Memory B cell (primary cell): ENCODE results near the gene TRERF1.
"Not testable (repeated sequence)": the region's sequence is repeated elsewhere in the genome, so short reads cannot be mapped to it uniquely, and the experiment has no call there.

Experiments used
- ATAC-seq: fragments of 150-1000 bp; cut with Tn5 transposase; 2 replicates; pipeline ENCODE4 v1.10.0; 2021; ENCODE audit warnings: low read depth, mild to moderate bottlenecking, moderate library complexity
- DNase-seq, 2 donors: peaks; one replicate each; pipeline ENCODE4 v3.0.0; 2022; ENCODE audit warnings: low spot score in 2 of 2
- H3K27ac Mint-ChIP-seq: one replicate; pipeline ENCODE4 v1.8.0; 2022; ENCODE audit warnings: mild to moderate bottlenecking, moderate library complexity, mixed read lengths
- H3K27me3 Mint-ChIP-seq: one replicate; pipeline ENCODE4 v1.8.0; 2022; ENCODE audit warnings: mixed read lengths
- H3K36me3 Mint-ChIP-seq: one replicate; pipeline ENCODE4 v1.8.0; 2022; ENCODE audit warnings: mild to moderate bottlenecking, mixed read lengths
- H3K4me1 Mint-ChIP-seq: one replicate; pipeline ENCODE4 v1.8.0; 2022; ENCODE audit warnings: mixed read lengths
- H3K4me3 Mint-ChIP-seq: one replicate; pipeline ENCODE4 v1.8.0; 2022; ENCODE audit warnings: mild to moderate bottlenecking, moderate library complexity, mixed read lengths
- H3K9me3 Mint-ChIP-seq: one replicate; pipeline ENCODE4 v1.8.0; 2022; ENCODE audit warnings: mixed read lengths

Gene TRERF1

GRCh38 chr6:42451333-42452170, at the start of gene TRERF1:
Gene TRERF1 (minus strand): TSS chr6:42451926. CDS start chr6:42269590, 182,336 bp downstream.
- no peaks in the 10 kb centered on the region for H3K9me3 Mint-ChIP-seq
- H3K27me3 Mint-ChIP-seq, result peaks cover 4% of the 10 kb centered on the region
- peaks cover 21% of the 10 kb centered on the region for H3K4me1 Mint-ChIP-seq
- ATAC-seq (peak; percentile 53), DNase-seq (peak; percentile 27)
- H3K36me3 Mint-ChIP-seq, result no peaks in the 10 kb centered on the region
- H3K27ac Mint-ChIP-seq, result peak within 1 kb of the TSS; percentile 35
- H3K4me3 Mint-ChIP-seq, result peak within 1 kb of the TSS; percentile 96

- peaks cover 4% of the 10 kb centered on the region for H3K4me1 Mint-ChIP-seq
- DNase-seq (no peak), ATAC-seq (no peak)
- H3K27ac Mint-ChIP-seq, result no peak overlapping the region
- H3K36me3 Mint-ChIP-seq, result no peaks in the 10 kb centered on the region
- H3K27me3 Mint-ChIP-seq, result peaks cover 2% of the 10 kb centered on the region
- H3K9me3 Mint-ChIP-seq, result peaks cover 10% of the 10 kb centered on the region
- no peak overlapping the region for H3K4me3 Mint-ChIP-seq
These were observed 46.9 kb upstream of the TRERF1 start for GRCh38 chr6:42498473-42499128.

GRCh38 chr6:42493914-42494539, 42.3 kb upstream of the TRERF1 start:
- no peak overlapping the region for H3K27ac Mint-ChIP-seq
- DNase-seq (no peak), ATAC-seq (no peak)
- H3K27me3 Mint-ChIP-seq, result peaks cover 2% of the 10 kb centered on the region
- H3K4me3 Mint-ChIP-seq, result no peak overlapping the region
- H3K9me3 Mint-ChIP-seq, result peaks cover 9% of the 10 kb centered on the region
- no peaks in the 10 kb centered on the region for H3K4me1 Mint-ChIP-seq
- H3K36me3 Mint-ChIP-seq, result no peaks in the 10 kb centered on the region

GRCh38 chr6:42488129-42488528, 36.4 kb upstream of the TRERF1 start:
- no peaks in the 10 kb centered on the region for H3K4me1 Mint-ChIP-seq

GRCh38 chr6:42484261-42484660, 32.5 kb upstream of the TRERF1 start:
- Mint-ChIP-seq H3K27ac (no peak overlapping the region), H3K4me1 (no peaks in the 10 kb centered on the region), H3K4me3 (no peak overlapping the region), H3K27me3 (no peaks in the 10 kb centered on the region), H3K36me3 (no peaks in the 10 kb centered on the region), H3K9me3 (no peaks in the 10 kb centered on the region)
- DNase-seq (no peak), ATAC-seq (no peak)

More at GRCh38 chr6:42488129-42488528, 36.4 kb upstream of the TRERF1 start:
- DNase-seq, result no peak
- H3K4me3 Mint-ChIP-seq, result no peak overlapping the region
- H3K36me3 Mint-ChIP-seq, result no peaks in the 10 kb centered on the region
- no peaks in the 10 kb centered on the region for H3K27me3 Mint-ChIP-seq
- ATAC-seq, result no peak
- no peak overlapping the region for H3K27ac Mint-ChIP-seq
- no peaks in the 10 kb centered on the region for H3K9me3 Mint-ChIP-seq

- ATAC-seq (no peak), DNase-seq (no peak)
- no peak overlapping the region for H3K27ac Mint-ChIP-seq
- no peaks in the 10 kb centered on the region for H3K27me3 Mint-ChIP-seq
- H3K4me1 Mint-ChIP-seq, result no peaks in the 10 kb centered on the region
- no peak overlapping the region for H3K4me3 Mint-ChIP-seq
- H3K9me3 Mint-ChIP-seq, result no peaks in the 10 kb centered on the region
- no peaks in the 10 kb centered on the region for H3K36me3 Mint-ChIP-seq
These were observed 30.4 kb upstream of the TRERF1 start for GRCh38 chr6:42482174-42482573.

GRCh38 chr6:42471714-42472113, 20.0 kb upstream of the TRERF1 start:
- DNase-seq (no peak), ATAC-seq (no peak)
- Mint-ChIP-seq H3K9me3 (peaks cover 14% of the 10 kb centered on the region), H3K4me1 (no peaks in the 10 kb centered on the region), H3K27ac (no peak overlapping the region), H3K27me3 (peaks cover 7% of the 10 kb centered on the region), H3K4me3 (no peak overlapping the region), H3K36me3 (peaks cover 7% of the 10 kb centered on the region)

- DNase-seq (no peak), ATAC-seq (no peak)
- no peak overlapping the region for H3K4me3 Mint-ChIP-seq
- H3K27me3 Mint-ChIP-seq, result peaks cover 7% of the 10 kb centered on the region
- peaks cover 7% of the 10 kb centered on the region for H3K36me3 Mint-ChIP-seq
- H3K27ac Mint-ChIP-seq, result no peak overlapping the region
- H3K9me3 Mint-ChIP-seq, result peaks cover 14% of the 10 kb centered on the region
- H3K4me1 Mint-ChIP-seq, result no peaks in the 10 kb centered on the region
These were observed 19.4 kb upstream of the TRERF1 start for GRCh38 chr6:42471142-42471541.

GRCh38 chr6:42468273-42468672, 16.5 kb upstream of the TRERF1 start:
- Mint-ChIP-seq H3K27me3 (peaks cover 8% of the 10 kb centered on the region), H3K4me3 (no peak overlapping the region), H3K27ac (no peak overlapping the region), H3K36me3 (peaks cover 7% of the 10 kb centered on the region), H3K4me1 (no peaks in the 10 kb centered on the region), H3K9me3 (peaks cover 16% of the 10 kb centered on the region)
- ATAC-seq, result no peak
- no peak for DNase-seq

GRCh38 chr6:42467651-42468050, 15.9 kb upstream of the TRERF1 start:
- Mint-ChIP-seq H3K27me3 (peaks cover 8% of the 10 kb centered on the region), H3K4me1 (no peaks in the 10 kb centered on the region), H3K4me3 (no peak overlapping the region), H3K9me3 (peaks cover 16% of the 10 kb centered on the region), H3K27ac (no peak overlapping the region), H3K36me3 (peaks cover 7% of the 10 kb centered on the region)
- ATAC-seq (no peak), DNase-seq (no peak)

- H3K4me3 Mint-ChIP-seq, H3K4me1 Mint-ChIP-seq, H3K27ac Mint-ChIP-seq, H3K36me3 Mint-ChIP-seq, H3K27me3 Mint-ChIP-seq, ATAC-seq, DNase-seq: not testable (repeated sequence)
- peaks cover 16% of the 10 kb centered on the region for H3K9me3 Mint-ChIP-seq
These were observed 14.7 kb upstream of the TRERF1 start for GRCh38 chr6:42466470-42466869.

GRCh38 chr6:42462474-42462972, 10.8 kb upstream of the TRERF1 start:
- peaks cover 2% of the 10 kb centered on the region for H3K27me3 Mint-ChIP-seq
- H3K27ac Mint-ChIP-seq, result no peak overlapping the region
- H3K4me1 Mint-ChIP-seq, result no peaks in the 10 kb centered on the region
- H3K36me3 Mint-ChIP-seq, result no peaks in the 10 kb centered on the region
- H3K9me3 Mint-ChIP-seq, result peaks cover 2% of the 10 kb centered on the region
- ATAC-seq (no peak), DNase-seq (no peak)
- no peak overlapping the region for H3K4me3 Mint-ChIP-seq

GRCh38 chr6:42460883-42461282, 9.2 kb upstream of the TRERF1 start:
- no peak for ATAC-seq
- Mint-ChIP-seq H3K4me1 (no peaks in the 10 kb centered on the region), H3K27me3 (peaks cover 2% of the 10 kb centered on the region), H3K9me3 (peaks cover 2% of the 10 kb centered on the region), H3K36me3 (no peaks in the 10 kb centered on the region), H3K27ac (no peak overlapping the region), H3K4me3 (no peak overlapping the region)
- no peak for DNase-seq

GRCh38 chr6:42459888-42460287, 8.2 kb upstream of the TRERF1 start:
- ATAC-seq, result no peak
- H3K4me1 Mint-ChIP-seq, result no peaks in the 10 kb centered on the region
- DNase-seq, result no peak
- no peak overlapping the region for H3K4me3 Mint-ChIP-seq
- H3K27ac Mint-ChIP-seq, result no peak overlapping the region
- H3K27me3 Mint-ChIP-seq, result no peaks in the 10 kb centered on the region
- no peaks in the 10 kb centered on the region for H3K9me3 Mint-ChIP-seq
- no peaks in the 10 kb centered on the region for H3K36me3 Mint-ChIP-seq
